NCI-H1417 treated with DMSO at 0.1 percent for 48 hours (cell line): ENCODE data around the gene PKD1.
"Not testable (repeated sequence)": the region's sequence is repeated elsewhere in the genome, so short reads cannot be mapped to it uniquely, and the experiment has no call there.

Experiments
- DNase-seq: peaks from one replicate; lab custom pipeline; 2025; lab: John Stamatoyannopoulos, UW

Gene PKD1

DNA sequence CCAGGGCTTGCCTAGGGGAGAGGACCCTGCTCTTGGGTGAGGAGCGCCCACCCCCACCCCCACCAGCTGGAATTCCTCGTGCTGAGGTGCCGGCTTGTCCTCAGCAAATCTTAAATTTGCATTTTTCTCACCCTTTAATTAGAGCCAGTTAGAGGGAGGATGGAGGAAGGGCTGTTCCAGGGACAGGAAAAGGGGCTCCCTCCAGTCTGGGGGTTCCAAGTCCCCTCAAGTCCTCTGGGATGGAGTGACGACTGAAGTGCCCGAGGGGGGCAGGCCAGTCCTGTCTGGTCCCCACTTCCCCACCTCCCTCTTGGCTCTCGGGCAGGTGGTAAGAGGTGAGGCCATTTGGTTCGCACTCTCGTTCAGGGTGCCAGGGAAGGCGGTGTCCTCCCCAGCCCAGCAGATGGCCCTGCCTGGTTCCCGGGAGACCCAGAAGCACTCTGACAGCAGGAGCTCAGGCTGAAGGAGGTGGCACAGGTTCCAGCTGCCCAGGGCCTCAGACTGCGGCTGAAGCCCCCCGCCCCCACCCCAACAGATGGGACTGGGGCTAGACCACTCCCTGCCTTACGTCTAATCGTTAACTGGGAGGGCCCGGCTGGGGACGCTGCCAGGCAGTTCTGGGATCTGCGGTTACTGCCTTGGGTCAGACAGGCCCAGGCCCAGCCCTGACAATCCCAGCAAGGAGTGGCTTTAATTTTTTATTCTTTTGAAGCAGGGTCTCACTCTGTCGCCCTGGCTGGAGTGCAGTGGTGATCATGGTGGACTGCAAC lies 14.9 kb upstream of the PKD1 start:
- no peak for DNase-seq

DNA sequence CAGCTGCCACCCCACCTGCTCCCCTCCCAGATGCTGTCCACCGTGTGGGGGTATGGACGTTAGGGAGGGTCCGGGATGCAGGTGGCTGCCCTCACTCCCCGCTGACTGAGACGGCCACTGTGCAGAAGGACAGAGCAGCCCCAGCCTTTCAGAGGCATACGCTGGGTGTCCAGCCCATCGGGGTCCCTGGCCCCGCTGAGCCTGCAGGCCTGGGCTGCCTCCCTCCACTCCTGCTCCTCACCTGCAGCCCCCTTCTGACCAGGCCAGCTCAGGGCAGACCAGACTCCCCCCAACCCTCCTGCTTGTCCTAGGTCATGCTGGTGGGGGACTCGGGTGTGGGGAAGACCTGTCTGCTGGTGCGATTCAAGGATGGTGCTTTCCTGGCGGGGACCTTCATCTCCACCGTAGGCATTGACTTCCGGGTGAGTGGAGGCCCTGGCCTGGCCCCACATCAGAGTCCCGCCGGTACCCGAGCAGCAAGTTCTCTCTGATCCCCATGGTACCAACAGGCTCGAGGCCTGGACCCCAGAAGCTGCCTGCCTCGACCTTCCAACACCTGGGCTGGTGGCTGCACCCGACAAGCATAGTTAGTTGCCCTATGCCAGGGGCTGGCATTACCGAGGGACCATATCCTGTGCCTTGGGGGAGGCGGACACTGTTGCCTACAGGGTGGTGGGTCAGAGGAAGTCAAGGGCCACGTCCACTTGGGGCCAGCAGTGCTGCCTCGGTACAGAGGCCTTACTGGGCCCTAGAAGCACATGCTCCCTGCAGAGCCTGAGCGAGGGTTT lies 14.1 kb upstream of the PKD1 start:
- DNase-seq = no peak

DNA sequence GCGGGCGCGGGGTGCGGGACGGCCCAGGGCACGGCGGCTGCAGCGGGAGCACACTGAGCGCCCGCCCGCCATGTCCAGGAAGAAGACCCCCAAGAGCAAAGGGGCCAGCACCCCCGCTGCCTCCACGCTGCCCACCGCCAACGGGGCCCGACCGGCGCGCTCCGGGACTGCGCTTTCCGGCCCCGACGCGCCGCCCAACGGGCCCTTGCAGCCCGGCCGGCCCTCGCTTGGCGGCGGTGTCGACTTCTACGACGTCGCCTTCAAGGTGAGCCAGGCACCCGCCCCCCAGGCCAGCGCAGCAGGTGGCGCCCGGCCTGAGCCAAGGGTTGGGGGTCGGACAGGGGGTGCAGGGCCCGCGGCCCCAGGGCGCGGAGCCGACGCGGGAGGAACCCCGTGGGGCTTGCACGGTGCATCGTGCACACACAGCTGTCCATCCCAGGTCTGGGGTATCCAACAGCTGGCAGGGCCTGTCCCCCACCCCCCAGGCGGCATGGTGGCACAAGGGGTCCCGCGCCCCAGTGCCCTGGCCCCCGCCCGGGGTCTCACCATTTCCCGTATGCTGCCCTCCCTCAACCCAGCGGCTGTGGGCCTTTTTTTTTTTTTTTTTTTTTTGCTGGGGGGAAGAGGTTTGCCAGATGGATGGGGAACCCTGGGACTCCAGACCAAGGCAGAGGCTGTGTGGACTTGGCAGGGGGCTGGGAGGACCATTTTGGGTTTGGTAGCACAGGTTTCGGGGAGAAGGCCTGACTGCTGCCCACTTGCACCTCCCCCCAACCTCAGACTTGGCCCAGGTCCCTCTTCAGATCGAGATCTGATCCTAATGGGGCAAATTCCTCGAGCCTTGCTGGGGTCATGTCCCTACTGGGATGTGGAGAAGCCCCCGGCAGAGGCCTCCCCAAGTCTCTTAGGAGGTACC lies 13.3 kb upstream of the PKD1 start:
- no peak for DNase-seq

DNA sequence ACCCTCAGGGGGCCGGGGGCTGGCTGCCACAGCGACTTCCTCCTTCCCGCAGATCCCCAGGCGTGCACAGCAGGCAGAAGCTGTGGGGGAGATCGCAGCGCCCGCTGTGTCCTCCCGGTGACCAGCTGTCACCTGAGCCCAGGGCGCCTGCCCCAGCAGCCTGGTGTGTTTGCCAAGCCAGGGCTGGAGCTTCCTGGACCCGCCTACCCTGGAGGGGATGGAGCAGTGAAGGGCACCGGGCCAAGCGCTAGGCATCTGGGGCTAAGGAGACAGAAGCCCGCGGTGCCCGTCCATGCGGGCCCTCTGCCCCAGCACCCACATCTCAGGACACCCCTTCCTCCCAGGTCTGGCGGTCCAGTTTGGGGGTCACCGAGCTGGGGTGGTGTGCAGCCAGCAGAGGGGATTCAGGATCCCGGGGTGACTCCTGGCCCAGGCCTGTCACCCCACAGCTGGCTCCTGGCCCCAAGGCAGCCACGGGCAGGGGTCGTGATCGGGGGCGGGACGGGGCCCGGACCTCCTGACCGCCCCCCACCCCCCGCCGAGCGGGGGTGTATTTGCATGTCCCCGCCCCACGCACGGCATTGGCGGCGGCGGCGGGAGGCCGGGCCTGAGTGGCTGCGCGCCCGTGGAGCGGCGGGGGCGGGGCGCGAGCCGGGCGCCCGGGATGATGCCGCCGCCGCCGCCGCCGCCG lies 12.4 kb upstream of the PKD1 start, which contains the start of gene RAB26:
TSS of gene RAB26 (plus strand) at position 645 of the 691 bp plus-strand sequence. CDS start 159 bp downstream, outside the sequence.
- DNase-seq = peak; percentile 60

DNA sequence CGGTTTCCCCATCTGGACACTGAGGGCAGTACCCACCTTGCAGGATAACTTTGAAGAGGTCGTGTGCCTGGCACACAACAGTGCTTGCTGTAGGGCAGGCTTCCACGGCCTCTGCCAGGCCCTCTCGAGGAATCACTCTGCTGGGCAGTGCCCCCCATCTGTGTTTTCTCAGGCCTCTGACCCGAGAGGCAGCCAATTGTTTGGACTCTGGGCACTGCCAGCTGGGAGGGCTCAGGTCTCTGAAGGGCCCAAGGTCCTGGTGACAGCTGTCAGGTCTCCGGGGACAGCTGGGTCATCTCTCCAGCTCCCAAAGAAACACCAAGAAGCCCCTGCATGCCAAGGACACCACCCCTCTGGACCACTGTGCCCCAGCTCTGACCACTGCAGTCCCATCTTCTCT lies 11.7 kb upstream of the PKD1 start:
- no peak for DNase-seq

DNA sequence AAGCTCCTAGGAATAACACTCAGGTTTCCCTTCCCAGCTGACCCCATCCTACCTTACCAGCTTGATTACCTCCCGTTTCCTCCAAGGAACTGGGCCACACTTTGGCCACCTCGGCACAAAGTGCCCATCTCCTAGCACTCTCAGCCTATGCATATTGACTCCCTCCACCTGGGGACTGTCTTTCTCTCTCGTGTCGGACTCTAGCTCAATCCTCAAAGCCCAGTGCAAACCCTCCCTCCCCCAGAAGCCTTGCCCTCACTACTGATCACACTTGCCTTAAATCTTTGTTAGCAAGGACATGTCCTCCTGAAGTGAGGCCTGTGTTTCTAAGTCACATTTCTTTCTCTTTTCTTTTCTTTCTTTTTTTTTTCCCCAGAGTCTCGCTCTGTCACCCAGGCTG lies 10.1 kb upstream of the PKD1 start:
- no peak for DNase-seq

DNA sequence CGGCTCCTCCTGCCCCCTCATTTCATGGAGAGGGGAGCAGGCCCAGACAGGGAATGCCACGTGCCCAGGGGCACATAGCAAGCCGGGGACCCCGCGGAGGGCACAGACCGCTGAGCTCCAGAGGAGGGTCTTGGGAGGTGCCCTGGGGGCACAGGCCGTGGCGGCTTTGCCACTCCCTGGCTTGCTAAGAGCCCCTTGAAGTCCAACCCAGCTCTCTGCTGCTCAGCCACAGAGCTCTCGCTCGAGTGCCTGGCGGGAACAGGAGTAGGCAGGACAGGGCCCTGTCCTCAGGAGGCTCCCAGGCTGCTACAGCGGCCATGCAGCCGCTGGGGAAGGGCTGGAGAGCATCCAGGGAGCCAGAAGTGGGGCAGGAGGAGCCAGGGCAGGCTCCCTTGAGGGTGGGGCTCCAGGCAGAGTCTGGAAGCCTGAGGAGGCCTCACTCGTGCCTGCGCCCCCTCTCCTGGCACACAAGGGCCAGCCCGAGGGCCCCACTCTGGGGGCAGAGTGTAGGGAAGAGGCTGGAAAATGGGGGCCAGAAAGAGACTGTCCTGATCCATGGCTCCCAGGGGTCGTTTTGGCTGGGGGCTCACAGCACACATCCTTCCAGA lies 8.3 kb upstream of the PKD1 start:
- no peak for DNase-seq

DNA sequence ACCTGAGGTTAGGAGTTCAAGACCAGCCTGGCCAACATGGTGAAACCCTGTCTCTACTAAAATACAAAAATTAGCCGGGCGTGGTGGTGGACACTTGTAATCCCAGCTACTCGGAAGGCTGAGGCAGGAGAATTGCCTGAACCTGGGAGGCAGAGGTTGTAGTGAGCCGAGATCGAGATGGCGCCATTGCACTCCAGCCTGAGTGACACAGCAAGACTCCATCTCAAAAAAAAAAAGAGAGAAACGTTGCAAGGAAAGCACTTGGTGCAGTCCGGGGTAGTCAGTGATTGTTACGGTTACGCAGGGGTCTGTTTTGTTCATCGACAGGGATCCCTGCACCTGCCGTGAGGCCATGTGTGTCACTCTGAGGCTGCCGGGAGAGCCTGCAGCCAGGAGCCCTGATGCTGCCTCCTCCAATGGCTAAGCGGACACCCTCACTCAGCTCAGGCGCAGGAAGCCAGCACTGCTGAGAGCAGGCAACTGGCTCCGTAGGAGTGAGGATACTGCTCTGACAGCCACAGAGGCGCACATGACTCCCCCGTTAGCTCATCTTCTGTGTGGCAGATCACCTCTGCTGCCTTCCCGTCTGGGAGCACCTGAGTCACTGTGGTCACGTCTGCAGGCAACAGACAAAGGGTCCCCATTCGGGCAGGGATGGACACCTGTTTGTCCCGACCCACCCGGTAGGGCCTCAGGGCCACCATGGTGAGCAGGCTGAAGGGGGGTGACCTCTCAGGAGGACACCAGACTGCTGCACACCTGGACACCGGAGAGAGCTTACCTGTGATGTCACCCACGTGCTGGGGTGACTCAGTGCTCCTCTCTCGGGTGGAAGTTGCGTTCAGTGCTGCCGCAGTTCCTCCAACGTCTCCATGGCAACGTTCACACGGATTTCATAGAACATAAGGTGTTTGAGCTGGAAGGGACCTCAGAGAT lies 7.5 kb upstream of the PKD1 start:
- no peak for DNase-seq

DNA sequence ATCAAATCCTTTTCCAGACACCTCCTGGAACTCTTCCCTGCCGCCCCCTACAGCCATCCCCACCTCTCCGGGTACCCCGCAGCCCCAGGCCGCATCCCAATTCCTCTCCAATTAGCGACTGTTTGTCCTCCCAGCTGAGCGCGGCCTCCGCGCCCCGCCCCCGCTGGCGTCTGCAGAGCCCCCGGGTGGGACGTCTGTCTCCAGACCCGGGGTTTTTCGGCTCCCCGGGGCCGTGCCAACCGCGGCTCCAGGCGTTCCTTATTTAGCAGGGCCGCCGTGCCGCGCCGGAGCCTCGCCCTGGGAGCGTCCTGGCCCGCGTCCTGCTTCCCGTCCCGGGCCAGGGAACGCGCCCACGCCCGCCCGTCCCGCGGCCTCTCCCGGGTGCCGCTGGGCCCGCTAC lies 627 bp downstream of the PKD1 start:
- not testable (repeated sequence) for DNase-seq

DNA sequence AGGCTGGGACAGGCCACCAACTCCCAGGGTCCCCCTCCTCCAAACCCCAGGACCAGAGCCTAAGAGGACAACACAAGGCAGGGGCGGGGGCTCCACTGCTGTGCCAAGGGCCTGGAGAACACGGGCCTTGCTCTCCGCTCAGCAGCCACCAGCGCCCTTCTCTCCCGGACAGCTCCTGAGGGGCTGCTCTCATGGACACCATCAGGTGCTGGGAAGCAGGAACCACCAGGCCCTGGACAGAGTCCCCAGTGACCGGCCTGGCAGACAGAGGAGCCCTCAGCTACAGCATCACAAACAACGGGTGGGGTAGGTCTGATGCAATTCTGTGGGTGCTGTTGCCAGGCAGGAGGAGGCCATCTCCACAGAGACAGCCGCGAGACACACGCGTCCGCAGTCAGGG lies 1.9 kb downstream of the PKD1 start:
- DNase-seq = not testable (repeated sequence)

DNA sequence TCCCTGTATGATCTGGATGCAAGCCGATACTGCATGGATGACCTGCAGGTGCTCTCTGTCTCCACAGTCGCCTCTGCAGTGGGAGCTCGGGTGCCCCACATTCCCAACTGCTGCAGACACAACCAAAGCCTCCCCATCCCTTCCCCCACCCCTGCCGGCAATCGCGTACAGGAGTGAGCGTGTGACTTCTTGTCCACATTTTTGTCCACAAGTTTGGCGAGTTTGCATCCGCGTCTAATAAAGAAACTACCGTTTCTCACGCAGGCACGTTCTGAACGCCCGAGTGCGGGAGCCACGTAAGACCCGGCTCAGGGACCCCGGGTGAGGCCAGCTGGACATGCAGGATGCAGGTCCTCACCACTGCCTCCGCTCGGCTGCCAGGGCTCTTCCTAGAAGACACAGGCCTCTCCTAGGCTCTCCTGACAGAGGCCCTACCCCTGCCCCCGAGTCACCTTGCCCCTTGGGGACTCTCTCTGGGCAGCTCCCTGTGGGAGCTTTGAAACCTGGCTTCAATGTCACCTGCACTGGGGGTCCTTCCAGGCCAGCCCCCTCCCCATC lies 5.7 kb downstream of the PKD1 start:
- DNase-seq = not testable (repeated sequence)

DNA sequence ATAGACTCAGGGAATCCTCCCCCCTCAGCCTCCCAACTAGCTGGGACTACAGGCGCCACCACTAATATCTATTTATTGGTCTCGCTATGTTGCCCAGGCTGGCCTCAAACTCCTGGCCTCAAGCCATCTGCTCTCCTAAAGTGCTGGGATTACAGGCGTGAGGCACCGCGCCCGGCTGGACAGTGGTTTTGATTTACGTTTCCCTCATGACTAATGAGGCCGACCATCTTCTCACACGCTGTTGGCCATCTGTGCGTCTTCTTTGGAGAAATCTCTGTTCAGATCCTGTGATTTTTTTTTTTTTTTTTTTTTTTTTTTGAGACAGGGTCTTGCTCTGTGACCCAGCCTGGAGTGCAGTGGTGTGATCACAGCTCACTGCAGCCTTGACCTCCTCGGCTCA lies 6.4 kb downstream of the PKD1 start:
- DNase-seq = not testable (repeated sequence)

DNA sequence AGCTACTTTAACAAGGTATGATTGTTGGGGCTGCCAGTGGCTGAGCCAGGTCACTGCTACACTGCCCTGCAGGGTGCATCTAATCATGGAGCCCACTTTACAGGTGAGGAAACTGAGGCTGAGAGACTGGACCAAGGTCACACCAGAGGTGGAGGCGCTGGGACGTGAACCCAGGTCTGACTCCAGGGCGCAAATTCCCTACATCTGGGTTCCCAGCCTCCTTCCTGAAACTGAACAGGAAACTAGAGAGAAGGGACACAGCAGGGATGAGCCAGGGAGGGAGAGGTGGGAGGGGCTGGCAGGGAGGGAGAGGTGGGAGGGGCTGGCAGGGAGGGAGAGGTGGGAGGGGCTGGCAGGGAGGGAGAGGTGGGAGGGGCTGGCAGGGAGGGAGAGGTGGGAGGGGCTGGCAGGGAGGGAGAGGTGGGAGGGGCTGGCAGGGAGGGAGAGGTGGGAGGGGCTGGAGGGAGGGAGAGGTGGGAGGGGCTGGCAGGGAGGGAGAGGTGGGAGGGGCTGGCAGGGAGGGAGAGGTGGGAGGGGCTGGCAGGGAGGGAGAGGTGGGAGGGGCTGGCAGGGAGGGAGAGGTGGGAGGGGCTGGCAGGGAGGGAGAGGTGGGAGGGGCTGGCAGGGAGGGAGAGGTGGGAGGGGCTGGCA lies 7.9 kb downstream of the PKD1 start:
- DNase-seq = not testable (repeated sequence)

DNA sequence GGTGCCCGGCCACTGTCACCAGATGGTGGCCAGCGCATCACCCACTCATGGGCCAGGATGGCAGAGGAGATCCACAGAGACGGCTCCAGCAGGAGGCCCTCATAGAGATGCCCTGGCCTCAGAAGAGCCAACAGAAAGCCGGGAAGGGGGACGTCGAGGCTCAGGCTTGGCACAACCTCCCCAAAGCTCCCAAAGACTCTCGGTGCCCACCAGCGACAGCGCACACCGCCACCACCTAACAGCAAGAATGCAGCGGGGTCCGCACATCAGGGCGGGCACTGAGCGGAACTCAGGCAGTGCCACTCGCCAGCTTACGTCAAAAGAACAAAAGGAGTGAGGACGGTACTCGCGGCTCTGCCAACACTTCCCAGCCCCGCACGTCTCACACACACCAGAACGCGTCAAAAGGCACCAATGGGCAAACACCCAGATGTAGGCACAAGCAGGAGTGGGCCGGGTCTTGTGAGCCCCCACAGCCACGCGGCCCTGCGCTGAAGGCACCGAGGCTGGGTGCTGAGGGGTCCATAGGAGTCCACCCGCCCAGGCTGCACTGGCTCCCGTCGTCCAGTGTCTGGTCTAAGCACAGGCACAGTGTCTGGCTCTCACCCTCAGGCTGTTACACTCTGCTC lies 8.7 kb downstream of the PKD1 start:
- DNase-seq = not testable (repeated sequence)

DNA sequence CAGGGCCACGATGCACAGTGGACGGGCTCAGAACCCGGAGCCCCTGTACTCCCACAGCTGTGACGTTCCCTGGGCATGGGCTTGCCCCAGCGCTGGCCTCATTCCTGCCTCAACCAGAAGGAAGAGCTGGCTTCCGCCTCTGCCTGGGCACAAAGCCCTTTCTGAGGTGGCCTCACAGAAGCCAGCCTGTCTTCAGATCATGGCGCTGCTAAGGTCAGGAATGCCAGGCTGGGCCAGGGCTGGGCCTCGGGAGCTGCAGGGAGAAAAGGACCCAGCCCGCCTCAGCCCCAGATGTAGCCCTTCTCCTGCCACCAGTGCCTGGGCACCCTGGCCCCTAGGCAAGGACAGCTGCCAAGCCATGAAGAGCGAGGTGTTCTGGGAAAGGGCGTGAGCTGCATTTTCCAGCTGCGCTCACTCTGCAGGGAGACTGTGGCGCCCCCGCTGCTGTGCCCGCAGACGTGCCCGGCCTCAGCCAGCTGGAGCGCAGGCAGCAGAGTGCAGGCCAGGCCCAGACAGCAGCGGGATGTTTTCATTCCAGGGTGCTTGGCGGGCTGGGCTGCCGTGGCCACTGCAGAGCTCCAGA lies 9.4 kb downstream of the PKD1 start:
- DNase-seq = not testable (repeated sequence)

DNA sequence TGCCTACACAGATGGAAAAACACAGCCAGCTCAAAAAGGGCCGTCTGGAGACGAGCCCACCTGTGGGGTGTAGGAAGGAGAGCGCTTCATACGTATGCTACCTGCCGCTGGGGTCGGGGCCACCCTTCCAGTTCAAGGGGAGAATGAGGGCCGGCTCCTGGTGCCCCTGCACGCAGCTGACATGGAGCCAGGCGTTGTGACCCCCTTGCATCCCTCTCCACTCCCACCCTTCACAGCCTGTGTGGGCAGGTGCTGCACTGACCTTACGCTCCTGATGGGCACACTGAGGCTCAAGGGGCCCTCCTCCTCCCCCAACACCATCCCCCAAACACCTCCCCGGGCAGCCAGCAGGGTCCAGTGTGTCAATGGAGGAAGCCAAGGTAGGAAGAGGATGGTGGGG lies 10.1 kb downstream of the PKD1 start:
- not testable (repeated sequence) for DNase-seq

DNA sequence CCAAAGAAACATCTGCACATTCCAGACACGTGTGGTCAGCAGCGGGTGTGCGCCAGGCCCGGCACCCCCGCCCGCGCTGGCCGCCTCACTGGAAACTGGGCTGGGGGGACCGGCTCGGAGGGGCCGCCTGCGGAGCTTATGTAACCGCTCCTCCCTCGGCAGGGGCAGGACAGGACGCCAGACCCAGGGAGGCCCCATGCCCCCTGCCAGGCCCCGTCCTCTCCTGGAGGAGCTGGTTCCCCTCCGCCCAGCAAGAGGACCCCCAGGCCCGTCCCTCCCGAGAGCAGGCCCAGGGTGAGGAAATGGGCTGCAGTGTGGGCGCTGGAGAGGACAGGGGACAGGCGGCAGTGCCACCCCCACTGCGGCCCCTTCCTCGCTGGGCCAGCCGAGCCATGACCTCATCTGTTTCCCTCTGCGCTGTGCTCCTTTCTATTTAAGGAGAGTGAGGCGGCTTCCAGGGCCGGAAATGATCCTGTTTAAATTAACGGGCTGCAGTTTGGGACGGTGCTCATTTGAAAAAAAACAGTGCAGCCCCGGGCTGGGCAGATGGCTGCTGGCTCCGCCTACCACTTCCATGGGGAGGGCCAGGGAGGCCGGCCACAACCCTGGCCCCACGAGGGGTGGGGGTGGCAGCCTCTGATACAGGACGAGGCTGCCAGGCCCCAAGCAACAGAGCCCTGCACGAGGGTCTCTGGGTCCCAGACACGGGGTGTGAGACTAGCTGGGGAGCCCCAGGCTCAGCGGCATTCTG lies 10.8 kb downstream of the PKD1 start:
- not testable (repeated sequence) for DNase-seq

DNA sequence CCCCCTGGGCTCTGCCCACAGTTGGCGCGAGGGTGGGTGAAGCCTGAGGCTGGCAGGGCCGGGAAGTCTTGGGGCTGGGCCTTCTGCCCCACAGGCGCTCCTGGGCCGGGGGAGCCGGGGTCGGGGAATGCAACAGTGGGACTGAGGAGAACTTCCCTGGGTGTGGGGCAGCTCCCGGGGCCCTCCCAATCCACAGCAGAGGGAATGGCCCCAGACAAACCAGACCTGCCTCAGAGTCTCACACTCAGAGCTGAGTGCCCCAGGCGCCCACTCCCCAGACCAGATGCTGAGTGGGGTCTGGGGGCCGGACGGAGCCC lies 11.4 kb downstream of the PKD1 start:
- not testable (repeated sequence) for DNase-seq
